Urothelium cell line (cell line): Measurements from ENCODE around the gene ZNF423.

Experiments used
- DNase-seq: peaks from one replicate; pipeline ENCODE4 v3.0.0; 2011; ENCODE audit warnings: low spot score, mixed read lengths
- FAIRE-seq: peaks from 2 replicates; lab custom pipeline; 2011; peaks lifted over from hg19 to GRCh38; lab: Jason Lieb, UNC

The ZNF423 gene

GRCh38 chr16:49617016-49617629, 238.8 kb downstream of the ZNF423 start:
- FAIRE-seq: no peak
- DNase-seq: no peak

- DNase-seq (no peak), FAIRE-seq (no peak)
Measured at GRCh38 chr16:49615576-49615975, 240.3 kb downstream of the ZNF423 start.

GRCh38 chr16:49610983-49611382, 244.9 kb downstream of the ZNF423 start:
- DNase-seq: no peak

GRCh38 chr16:49608779-49609178, 247.1 kb downstream of the ZNF423 start:
- FAIRE-seq: no peak
- DNase-seq: no peak

More at GRCh38 chr16:49610983-49611382, 244.9 kb downstream of the ZNF423 start:
- FAIRE-seq: no peak

GRCh38 chr16:49608098-49608497, 247.8 kb downstream of the ZNF423 start:
- no peak for FAIRE-seq
- DNase-seq: no peak

GRCh38 chr16:49605536-49606254, 250.2 kb downstream of the ZNF423 start:
- no peak for DNase-seq
- FAIRE-seq: no peak

GRCh38 chr16:49604602-49605001, 251.3 kb downstream of the ZNF423 start:
- DNase-seq (no peak), FAIRE-seq (no peak)

GRCh38 chr16:49603956-49604355, 252.0 kb downstream of the ZNF423 start:
- FAIRE-seq (no peak), DNase-seq (no peak)

- FAIRE-seq: no peak
- no peak for DNase-seq
Measured at GRCh38 chr16:49602976-49603310, 253.0 kb downstream of the ZNF423 start.

GRCh38 chr16:49602201-49602975, 253.5 kb downstream of the ZNF423 start:
- FAIRE-seq (no peak), DNase-seq (no peak)

- DNase-seq (no peak), FAIRE-seq (no peak)
Measured at GRCh38 chr16:49601576-49601975, 254.3 kb downstream of the ZNF423 start.

GRCh38 chr16:49600976-49601375, 254.9 kb downstream of the ZNF423 start:
- DNase-seq: no peak
- no peak for FAIRE-seq

GRCh38 chr16:49600536-49600935, 255.4 kb downstream of the ZNF423 start:
- FAIRE-seq (no peak), DNase-seq (no peak)

- FAIRE-seq (no peak), DNase-seq (no peak)
Measured at GRCh38 chr16:49599704-49600103, 256.2 kb downstream of the ZNF423 start.

GRCh38 chr16:49599281-49599680, 256.6 kb downstream of the ZNF423 start:
- DNase-seq (no peak), FAIRE-seq (no peak)

GRCh38 chr16:49598383-49599170, 257.3 kb downstream of the ZNF423 start:
- no peak for FAIRE-seq

GRCh38 chr16:49597796-49598195, 258.1 kb downstream of the ZNF423 start:
- FAIRE-seq (no peak), DNase-seq (no peak)

More at GRCh38 chr16:49598383-49599170, 257.3 kb downstream of the ZNF423 start:
- DNase-seq: no peak

- DNase-seq (no peak), FAIRE-seq (no peak)
Measured at GRCh38 chr16:49596648-49597291, 259.1 kb downstream of the ZNF423 start.

GRCh38 chr16:49596068-49596467, 259.8 kb downstream of the ZNF423 start:
- DNase-seq: no peak
- no peak for FAIRE-seq

- DNase-seq (no peak), FAIRE-seq (no peak)
Measured at GRCh38 chr16:49594685-49595498, 261.0 kb downstream of the ZNF423 start.
